ENCODE results near the gene UBE4B.

The UBE4B gene

GRCh38 chr1:10121688-10122087 is 88.9 kb downstream of the UBE4B start:
- DNase-seq: no peak

- no peak for DNase-seq
Observed at GRCh38 chr1:10122926-10123325, 90.2 kb downstream of the UBE4B start.

GRCh38 chr1:10128101-10128765 is 95.5 kb downstream of the UBE4B start:
- DNase-seq: no peak

GRCh38 chr1:10132316-10132715 is 99.6 kb downstream of the UBE4B start:
- no peak for DNase-seq

- DNase-seq: no peak
Observed at GRCh38 chr1:10132852-10133251, 100.1 kb downstream of the UBE4B start.

GRCh38 chr1:10140981-10141380 is 108.2 kb downstream of the UBE4B start:
- DNase-seq: no peak

- no peak for DNase-seq
Observed at GRCh38 chr1:10143961-10144485, 111.3 kb downstream of the UBE4B start.

GRCh38 chr1:10146391-10146790 is 113.6 kb downstream of the UBE4B start:
- DNase-seq: no peak

GRCh38 chr1:10149231-10149630 is 116.5 kb downstream of the UBE4B start:
- no peak for DNase-seq

GRCh38 chr1:10152709-10153284 is 120.0 kb downstream of the UBE4B start:
- DNase-seq: peak; percentile 5

GRCh38 chr1:10155087-10155712 is 122.4 kb downstream of the UBE4B start:
- no peak for DNase-seq

- DNase-seq: no peak
Observed at GRCh38 chr1:10160173-10160572, 127.4 kb downstream of the UBE4B start.

- no peak for DNase-seq
Observed at GRCh38 chr1:10160907-10161490, 128.2 kb downstream of the UBE4B start.

GRCh38 chr1:10161541-10162290 is 129.0 kb downstream of the UBE4B start:
- DNase-seq: no peak

GRCh38 chr1:10168912-10169514 is 136.3 kb downstream of the UBE4B start:
- DNase-seq: no peak

- no peak for DNase-seq
Observed at GRCh38 chr1:10170239-10170574, 137.4 kb downstream of the UBE4B start.

- no peak for DNase-seq
Observed at GRCh38 chr1:10171105-10171767, 138.5 kb downstream of the UBE4B start.

- DNase-seq: no peak
Observed at GRCh38 chr1:10171995-10172669, 139.4 kb downstream of the UBE4B start.

- no peak for DNase-seq
Observed at GRCh38 chr1:10173582-10173981, 140.8 kb downstream of the UBE4B start.

GRCh38 chr1:10177876-10178275 is 145.1 kb downstream of the UBE4B start:
- no peak for DNase-seq

GRCh38 chr1:10178597-10179405 is 146.0 kb downstream of the UBE4B start:
- DNase-seq: no peak
